ENCODE measurements around the gene MIDN. TPM values are rescaled to one million over a fixed set of nuclear protein-coding genes. Genes with fewer than 3 reads are reported as not detected.

The MIDN gene
- total and polyA plus RNA-seq, 2 of the 4 experiments (the other 2 are of a cell fraction), result 2.5 to 26.0 TPM

- TF ChIP-seq CHD1 (IDR thresholded peaks at IDR 0.05; ENCODE audit: low read depth, low read length), result no peak
Observed at GRCh38 chr19:1231729-1232637, 16.4 kb upstream of the MIDN start (continued).

- Histone ChIP-seq H4K5ac (ENCODE audit: low read depth, low read length) (no peak overlapping the region), H3K23ac (ENCODE audit: low read depth, low read length) (no peak overlapping the region), H3K27me3 (ENCODE audit: control insufficient read depth, insufficient read depth, low read length) (no peaks in the 10 kb centered on the region), H4K91ac (ENCODE audit: insufficient read depth, low read depth, low read length) (no peak overlapping the region), H3K36me3 (ENCODE audit: control insufficient read depth, insufficient read depth, low read length) (peaks cover 48% of the 10 kb centered on the region), H4K8ac (ENCODE audit: low read depth in 2 of 2, low read length in 2 of 2) (no peak overlapping the region), H3K79me1 (ENCODE audit: low read depth in 1 of 2, low read length in 2 of 2) (peaks cover 10 to 38% of the 10 kb centered on the region in 2 experiments), H2BK5ac (ENCODE audit: low read depth, low read length, poor library complexity, severe bottlenecking) (no peak overlapping the region), H2AFZ (replicated peaks; ENCODE audit: low read length, poor library complexity) (peak overlapping the region; percentile 56), H2AK5ac (ENCODE audit: low read depth, low read length) (no peak overlapping the region), H3K56ac (ENCODE audit: extremely low read depth, insufficient read depth, low read length) (no peak overlapping the region), H2BK120ac (ENCODE audit: low read depth, low read length) (no peak overlapping the region), H4K20me1 (ENCODE audit: insufficient read depth, low read length) (peaks cover 38% of the 10 kb centered on the region), H2AK9ac (replicated peaks; ENCODE audit: low read depth, low read length, poor library complexity) (peak overlapping the region; percentile 87), H3K14ac (replicated peaks; ENCODE audit: low read depth, low read length) (no peak overlapping the region), H3K4me2 (ENCODE audit: low read depth, low read length) (no peak overlapping the region; the same call in 1 of the 2 replicates), H3K27ac (ENCODE audit: insufficient read depth, low read length) (peak overlapping the region; percentile 39; the same call in 1 of the 2 replicates), H3K9ac (ENCODE audit: low read depth, low read length) (no peak overlapping the region), H3K4me3 (ENCODE audit: insufficient read depth, low read depth, low read length) (no peak overlapping the region), H3K4me1 (ENCODE audit: control insufficient read depth, insufficient read depth, low read length) (peaks cover 20% of the 10 kb centered on the region), H3K4ac (ENCODE audit: low read depth, low read length) (peak overlapping the region; percentile 29; the same call in 1 of the 2 replicates), H3K18ac (ENCODE audit: low read depth, low read length) (no peak overlapping the region), H2BK20ac (ENCODE audit: low read depth, low read length) (no peak overlapping the region), H3K9me1 (ENCODE audit: insufficient read depth, low read length) (no peaks in the 10 kb centered on the region), H3K9me3 (ENCODE audit: control insufficient read depth, insufficient read depth, low read length) (no peaks in the 10 kb centered on the region), H2BK15ac (ENCODE audit: low read depth, low read length) (no peak overlapping the region)
- WGBS, 2 experiments (ENCODE audit: extremely low coverage in 2 of 2, insufficient read length in 1 of 2), result 80% methylated on average over 1 of the region's 15 CpGs; no CpG with 5 or more reads in 1 of the 2 experiments
- in situ Hi-C loops (cut with MboI; ENCODE audit: low sequenced_read_pairs) (no loop called here), intact Hi-C loops (cut with micrococcal nuclease) (no loop called here), dilution Hi-C loops (cut with HindIII; ENCODE audit: low sequenced_read_pairs, unreplicated experiment) (no loop called here)
- DNase-seq (peak; percentile 72), ATAC-seq (ENCODE audit: low read depth) (peak; percentile 10)
- ChIA-PET CTCF (no interaction called here), POLR2A (ENCODE audit: unreplicated experiment) (no interaction called here)
- TF ChIP-seq MAZ (IDR thresholded peaks at IDR 0.05; ENCODE audit: borderline replicate concordance, low read depth, low read length), result peak; percentile 53; the same call in 1 of the 2 replicates
- no peak for TF ChIP-seq CHD1 (IDR thresholded peaks at IDR 0.05; ENCODE audit: low read depth, low read length)
- peak; percentile 27; the same call in 1 of the 2 replicates for TF ChIP-seq MXI1 (IDR thresholded peaks at IDR 0.05; ENCODE audit: borderline replicate concordance, low read depth, low read length)
- BruUV-seq (replicated peaks), result no TSS peak
Observed at GRCh38 chr19:1232652-1233072, 15.7 kb upstream of the MIDN start.
